Loucy (cell line): Measurements from ENCODE around the gene TMTC2.

Source experiments
- CTCF ChIP-seq: fragments of 200-600 bp; sonication (generic); conservative IDR thresholded peaks from 2 replicates; pipeline ENCODE4 v1.5.1; 2014; ENCODE audit warnings: mild to moderate bottlenecking, antibody characterized with exemption, low read length
- EZH2phosphoT487 ChIP-seq: fragments of 200-600 bp; IDR thresholded peaks from 2 replicates; pipeline ENCODE4 v1.6.1; 2018; ENCODE audit warnings: antibody characterized with exemption, mild to moderate bottlenecking, moderate library complexity, borderline replicate concordance

GRCh38 chr12:82709794-82710355 is 23.2 kb downstream of the TMTC2 start:
- no peak for TF ChIP-seq CTCF
- TF ChIP-seq EZH2phosphoT487 = no peak
